K562 (cell line): ENCODE data around the gene TTC39A. TPM values are rescaled to one million over a fixed set of nuclear protein-coding genes. Genes with fewer than 3 reads are reported as not detected.

Source experiments
- C11orf30 ChIP-seq: fragments of 450-650 bp; IDR thresholded peaks from 2 replicates; pipeline ENCODE4 v1.6.1; 2016; ENCODE audit warnings: low read depth, mild to moderate bottlenecking
- CBX1 ChIP-seq: sonication (generic); IDR thresholded peaks from 2 replicates; pipeline ENCODE4 v1.6.1; 2016; ENCODE audit warnings: antibody characterized with exemption, low read depth, mild to moderate bottlenecking
- ERF ChIP-seq: fragments of 450-650 bp; formaldehyde crosslinking; IDR thresholded peaks from 2 replicates; pipeline ENCODE4 v1.4.0; 2020; ENCODE audit warnings: mild to moderate bottlenecking, mixed read lengths
- ETS1 ChIP-seq: conservative IDR thresholded peaks from 2 replicates; pipeline ENCODE4 v1.6.1; 2011; ENCODE audit warnings: low read depth, mild to moderate bottlenecking, low read length; ENCODE audit not compliant: control insufficient read depth
- FIP1L1 ChIP-seq: fragments of 200-400 bp; formaldehyde crosslinking; IDR thresholded peaks from 2 replicates; pipeline ENCODE4 v1.6.1; 2018; ENCODE audit warnings: mild to moderate bottlenecking, low read depth, low read length; ENCODE audit not compliant: poor library complexity, severe bottlenecking
- GTF2B ChIP-seq: IDR thresholded peaks from 2 replicates; pipeline ENCODE4 v1.6.1; 2011; ENCODE audit not compliant: insufficient read length; ENCODE audit errors: extremely low read depth
- HES1 ChIP-seq: fragments of 450-650 bp; IDR thresholded peaks from 2 replicates; pipeline ENCODE4 v1.6.1; 2016; ENCODE audit warnings: low read depth, mild to moderate bottlenecking, moderate library complexity
- KLF6 ChIP-seq: fragments of 250-450 bp; sonication (Bioruptor Pico); IDR thresholded peaks from 2 replicates; pipeline ENCODE4 v1.4.0; 2020; ENCODE audit warnings: mild to moderate bottlenecking, moderate library complexity, borderline replicate concordance
- LARP7 ChIP-seq: fragments of 450-650 bp; IDR thresholded peaks from 2 replicates; pipeline ENCODE4 v1.6.1; 2016
- MAFG ChIP-seq: fragments of 450-650 bp; conservative IDR thresholded peaks from 2 replicates; pipeline ENCODE4 v1.6.1; 2016; ENCODE audit warnings: missing genetic modification characterization, missing compliant biosample characterization
- NCOA6 ChIP-seq: fragments of 450-650 bp; IDR thresholded peaks from 2 replicates; pipeline ENCODE4 v1.6.1; 2017; ENCODE audit warnings: mild to moderate bottlenecking
- PML ChIP-seq: IDR thresholded peaks from 2 replicates; pipeline ENCODE4 v1.6.1; 2012; ENCODE audit warnings: low read length, inconsistent platforms
- RBM34 ChIP-seq: fragments of 200-400 bp; formaldehyde crosslinking; IDR thresholded peaks from 2 replicates; pipeline ENCODE4 v1.6.1; 2018; ENCODE audit warnings: low read length, borderline replicate concordance; ENCODE audit not compliant: insufficient read depth
- SMARCB1 ChIP-seq: IDR thresholded peaks from 2 replicates; pipeline ENCODE4 v1.6.1; 2011; ENCODE audit warnings: improper control_type of control experiment, low read depth; ENCODE audit not compliant: insufficient read length
- SMARCC2 ChIP-seq: fragments of 450-650 bp; IDR thresholded peaks from 2 replicates; pipeline ENCODE4 v1.6.1; 2017; ENCODE audit warnings: antibody characterized with exemption, moderate library complexity, mild to moderate bottlenecking, low read depth
- SUPT5H ChIP-seq: fragments of 450-650 bp; IDR thresholded peaks from 2 replicates; pipeline ENCODE4 v1.6.1; 2016
- TCF3 ChIP-seq: sonication (generic); formaldehyde crosslinking; IDR thresholded peaks from 2 replicates; pipeline ENCODE4 v1.4.0; 2020; ENCODE audit warnings: mild to moderate bottlenecking, missing genetic modification reagents
- XRCC5 ChIP-seq: fragments of 200-400 bp; formaldehyde crosslinking; IDR thresholded peaks from 2 replicates; pipeline ENCODE4 v1.6.1; 2017; ENCODE audit warnings: low read depth, mild to moderate bottlenecking, low read length
- ZBTB11 ChIP-seq, 3 experiments: fragments of 200-800 bp in 1 of 3; fragments of 250-450 bp in 1 of 3; fragments of 450-650 bp in 1 of 3; sonication (Bioruptor Pico) in 1 of 3; sonication (Bioruptor generic) in 1 of 3; formaldehyde crosslinking in 1 of 3; IDR thresholded peaks; 2 replicates each; pipeline versions ENCODE4 v1.6.1 to v1.8.0; 2016 to 2022; ENCODE audit warnings: mild to moderate bottlenecking in 2 of 3, missing genetic modification characterization in 2 of 3, missing compliant biosample characterization in 1 of 3, moderate library complexity in 1 of 3
- ZKSCAN3 ChIP-seq: fragments of 250-450 bp; sonication (Bioruptor Pico); IDR thresholded peaks from 2 replicates; pipeline ENCODE4 v1.4.0; 2020
- ZNF175 ChIP-seq: fragments of 200-800 bp; sonication (Bioruptor generic); IDR thresholded peaks from 2 replicates; pipeline ENCODE4 v1.6.1; 2016; ENCODE audit warnings: low read depth, mild to moderate bottlenecking, missing genetic modification characterization, missing compliant biosample characterization
- ZNF282 ChIP-seq: sonication (generic); formaldehyde crosslinking; IDR thresholded peaks from 2 replicates; pipeline ENCODE4 v1.8.1; 2023; ENCODE audit warnings: missing genetic modification reagents
- ZNF3 ChIP-seq: fragments of 250-450 bp; sonication (Bioruptor Pico); IDR thresholded peaks from 2 replicates; pipeline ENCODE4 v1.5.0; 2021; ENCODE audit warnings: mild to moderate bottlenecking, moderate library complexity
- polyA plus RNA-seq, 8 experiments: library from polyadenylated mRNA; depleted of rRNA in 4 of 8; stranded (reverse) in 5 of 8; unstranded in 3 of 8; fragments of >200 nt; fragmentation: Nextera tagmentation in 2 of 8; fragmentation: Illumina TruSeq in 1 of 8; extraction: Ambion mirVana in 2 of 8; extraction: Trizol in 1 of 8; gene quantifications; 2 replicates each; pipeline versions ENCODE4 v1.2.1 to v1.2.3, GENCODE V29; 2011 to 2014; ENCODE audit warnings: inconsistent platforms in 1 of 8, missing spikeins in 1 of 8
- total RNA-seq, 7 experiments: library from RNA; depleted of rRNA in 6 of 7; stranded (reverse); fragments of >200 nt in 6 of 7; fragmentation: Illumina TruSeq in 2 of 7; extraction: Trizol in 2 of 7; gene quantifications; 2 replicates each; pipeline versions ENCODE4 v1.2.1 to v1.2.3, GENCODE V29; 2011 to 2021; ENCODE audit warnings: low replicate concordance in 1 of 7

TTC39A gene
- total and polyA plus RNA-seq, 9 of the 15 experiments (the other 6 are each of a cell fraction or from before 2014, with no cell fraction given): 0.18 to 0.82 (median 0.35) TPM

GRCh38 chr1:51296383-51297357 lies 33.7 kb downstream of the TTC39A start (continued):
- TF ChIP-seq C11orf30 (no peak), KLF6 (no peak), ZNF175 (CRISPR knock-in tag) (no peak), MAFG (no peak), SUPT5H (no peak), XRCC5 (peak; percentile 96), TCF3 (CRISPR knock-in tag) (0 out of 2 replicates have a peak, but pooled peaks have one; percentile 21), ZKSCAN3 (CRISPR knock-in tag) (no peak), SMARCB1 (no peak), GTF2B (no peak), ZBTB11 (CRISPR knock-in tag; IDR thresholded peaks at IDR 0.05) (peak in 1 of 3 experiments; percentile 77; a peak in 2 of 6 replicates), RBM34 (no peak), LARP7 (no peak), ERF (CRISPR knock-in tag) (no peak), HES1 (no peak), FIP1L1 (peak; percentile 22), SMARCC2 (no peak), ZNF282 (CRISPR knock-in tag) (no peak), ZNF3 (CRISPR knock-in tag) (no peak), PML (no peak), ETS1 (no peak), CBX1 (no peak), NCOA6 (no peak)
